Nucleus accumbens (tissue), 56 donors: ENCODE data around the gene KAZN.

ENCODE experiments used
- DNase-seq, 56 donors: peaks; one replicate each; lab custom pipeline; 2025; lab: John Stamatoyannopoulos, UW

The KAZN gene

DNA sequence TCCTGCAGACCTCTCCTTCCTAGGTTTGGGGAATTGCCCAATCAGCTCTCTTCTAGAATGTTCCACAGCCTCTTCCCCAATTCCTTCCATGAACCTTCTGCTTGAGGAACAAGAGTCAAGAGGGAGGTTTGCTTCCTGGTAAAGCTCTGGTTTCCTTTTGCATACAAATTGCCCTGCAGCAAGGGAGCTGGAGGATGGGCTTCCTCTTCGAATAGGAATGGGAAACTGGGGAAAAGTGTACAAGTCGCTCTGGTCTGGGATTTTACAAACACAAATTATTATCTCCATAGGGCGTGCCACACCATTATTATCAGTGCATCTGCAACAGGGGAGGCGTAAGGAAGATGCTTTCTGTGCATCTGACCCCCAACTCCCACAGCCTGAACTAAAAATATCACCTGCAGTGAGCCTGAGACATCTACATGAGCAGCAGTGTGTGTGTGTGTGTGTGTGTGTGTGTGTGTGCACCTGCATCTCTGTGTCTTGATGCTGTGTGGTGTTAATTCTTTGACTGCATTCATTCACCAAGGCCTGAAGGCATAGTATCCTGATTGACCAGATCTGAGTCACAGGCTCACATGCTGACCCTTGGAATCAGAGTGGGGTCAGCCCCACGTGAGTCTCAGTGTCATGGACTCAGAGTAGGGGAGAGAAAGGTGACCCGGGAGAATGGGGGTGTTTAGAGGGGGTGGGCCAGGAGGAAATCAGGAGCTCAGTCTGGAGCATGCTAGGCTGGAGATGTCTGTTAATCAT is 272.9 kb downstream of the KAZN start:
- DNase-seq, result peak in 1 of 56 donors; percentile 5

DNA sequence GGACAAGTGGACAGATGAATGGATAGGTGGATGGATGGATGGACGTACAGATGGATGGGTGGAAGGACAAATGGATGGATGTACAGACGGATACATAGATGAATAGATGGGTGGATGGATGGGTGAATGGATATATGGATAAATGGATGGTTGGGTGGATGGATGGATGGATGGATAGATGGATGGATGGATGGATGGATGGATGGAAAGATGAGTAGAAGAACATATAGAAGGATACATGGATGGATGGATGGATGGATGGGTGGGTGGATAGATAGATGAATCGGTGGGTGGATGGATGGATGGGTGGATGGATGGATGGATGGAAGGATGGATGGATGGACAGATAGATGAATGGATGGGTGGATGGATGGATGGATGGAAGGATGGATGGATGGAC is 274.3 kb downstream of the KAZN start:
- DNase-seq, result no peak

DNA sequence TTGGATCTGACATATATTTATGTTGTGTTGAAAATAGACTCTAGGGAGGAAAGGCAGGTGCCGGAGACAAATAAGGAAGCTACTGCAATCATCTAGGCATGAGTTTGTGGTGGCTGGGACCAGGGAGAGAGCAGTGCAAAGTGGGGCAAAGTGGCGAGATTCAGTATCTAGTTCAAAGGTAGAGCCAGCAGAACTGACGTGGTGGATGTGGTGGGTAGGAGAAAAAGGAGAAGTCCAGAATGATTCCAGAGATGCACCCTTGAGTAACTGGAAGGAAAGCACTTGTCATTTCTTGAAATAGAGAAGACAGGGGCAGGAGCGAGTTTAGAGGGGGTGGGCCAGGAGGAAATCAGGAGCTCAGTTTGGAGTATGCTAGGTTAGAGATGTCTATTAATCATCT is 275.2 kb downstream of the KAZN start:
- no peak for DNase-seq

DNA sequence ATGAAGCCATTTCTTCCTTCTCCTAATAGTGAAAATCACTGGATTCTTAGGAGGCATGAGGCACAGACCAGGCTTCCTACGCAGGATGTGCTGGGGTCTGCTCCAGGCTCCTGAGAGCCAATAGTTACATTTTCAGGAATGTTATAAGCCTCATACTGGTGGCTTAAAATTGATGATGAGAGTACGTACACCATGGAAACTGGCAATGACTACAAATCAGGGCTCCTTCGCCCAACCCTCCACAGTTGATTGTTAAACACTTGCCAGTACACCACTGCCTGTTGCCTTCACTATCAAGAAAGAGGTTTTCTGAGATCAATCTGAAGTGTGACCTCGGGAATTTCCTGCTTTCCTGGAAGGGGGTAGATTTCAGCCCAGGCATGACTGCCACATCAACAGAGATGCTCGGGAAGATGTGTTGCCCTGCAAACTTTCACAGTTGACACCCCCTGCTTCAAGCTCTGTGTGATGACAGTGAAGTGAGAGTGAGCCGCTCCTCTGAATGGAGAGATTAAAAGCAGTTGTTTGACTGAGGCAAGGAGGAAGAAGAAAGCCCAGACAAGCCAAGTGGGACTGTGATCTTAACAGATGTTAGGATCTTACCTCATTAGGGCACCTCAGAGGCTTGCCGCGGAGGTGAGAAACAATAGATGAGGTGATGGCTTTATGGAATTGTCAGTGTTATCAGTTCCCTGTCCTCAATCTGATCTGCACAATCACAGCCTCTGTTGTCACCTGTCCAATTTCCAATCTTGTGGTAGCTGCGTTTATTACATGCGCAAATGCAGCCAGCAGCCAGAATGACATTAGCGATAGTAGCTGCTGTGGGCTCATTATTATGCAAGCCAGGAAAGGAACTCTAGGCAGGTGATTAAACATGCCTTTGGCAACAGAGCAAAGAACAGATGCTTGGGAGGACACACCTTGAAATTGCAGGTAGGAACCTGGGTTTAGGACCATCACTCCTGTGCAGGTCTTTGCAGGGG is 277.3 kb downstream of the KAZN start:
- DNase-seq, result no peak

DNA sequence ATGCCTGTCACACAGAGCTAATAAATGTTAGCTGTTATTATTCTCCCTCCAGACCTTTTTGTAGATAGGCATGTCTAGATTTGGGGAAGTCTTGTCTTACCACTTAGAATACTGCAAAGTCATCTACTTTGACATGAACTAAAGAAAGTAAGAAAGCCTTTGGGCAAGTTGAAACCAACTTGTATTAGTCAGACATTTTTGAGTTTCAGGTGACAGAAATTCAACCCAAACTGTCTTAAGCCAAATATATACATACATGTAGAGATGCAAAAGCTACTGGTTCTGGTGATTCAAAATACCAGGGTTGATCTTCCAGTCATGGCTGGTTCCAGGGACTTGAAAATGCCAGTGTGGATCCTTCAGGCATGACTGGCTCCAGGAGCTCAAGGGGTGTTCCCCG is 278.3 kb downstream of the KAZN start:
- DNase-seq, result no peak

DNA sequence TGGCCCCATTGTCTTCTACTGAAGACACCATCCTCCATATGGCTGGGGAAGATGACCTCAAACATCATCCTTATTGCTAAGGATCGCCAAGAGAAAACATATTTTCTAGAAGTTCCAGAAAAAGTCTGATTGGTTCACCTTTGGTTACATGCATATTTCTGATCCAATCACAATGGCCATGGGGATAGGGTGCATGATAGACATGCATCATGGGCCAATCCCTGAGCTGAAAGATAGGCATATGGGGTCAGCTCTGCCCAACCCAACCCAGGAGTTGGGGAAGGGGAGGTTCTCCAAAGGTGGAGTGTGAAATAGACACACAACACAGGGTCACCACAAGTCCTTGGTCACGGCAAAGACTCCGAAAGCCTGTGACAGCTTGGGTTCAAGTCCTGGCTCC is 278.7 kb downstream of the KAZN start:
- DNase-seq, result no peak

DNA sequence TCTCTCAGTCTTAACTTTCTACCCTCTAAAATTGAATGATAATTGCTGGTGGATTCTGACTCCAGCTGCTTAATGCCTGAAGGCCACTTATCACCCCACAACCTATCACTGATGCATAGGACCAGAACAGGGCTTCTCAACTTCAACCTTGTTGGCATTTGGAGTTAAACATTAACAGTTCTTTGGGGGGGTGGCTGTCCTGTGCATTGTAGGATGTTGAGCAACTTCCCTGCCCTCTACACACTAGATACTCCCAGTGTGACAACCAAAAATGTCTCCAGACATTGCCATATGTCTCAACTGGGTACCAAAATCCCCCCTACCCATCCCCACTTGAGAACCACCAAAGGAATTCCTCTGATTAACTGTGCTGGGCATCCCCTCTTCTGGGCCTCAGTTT is 279.6 kb downstream of the KAZN start:
- no peak for DNase-seq

DNA sequence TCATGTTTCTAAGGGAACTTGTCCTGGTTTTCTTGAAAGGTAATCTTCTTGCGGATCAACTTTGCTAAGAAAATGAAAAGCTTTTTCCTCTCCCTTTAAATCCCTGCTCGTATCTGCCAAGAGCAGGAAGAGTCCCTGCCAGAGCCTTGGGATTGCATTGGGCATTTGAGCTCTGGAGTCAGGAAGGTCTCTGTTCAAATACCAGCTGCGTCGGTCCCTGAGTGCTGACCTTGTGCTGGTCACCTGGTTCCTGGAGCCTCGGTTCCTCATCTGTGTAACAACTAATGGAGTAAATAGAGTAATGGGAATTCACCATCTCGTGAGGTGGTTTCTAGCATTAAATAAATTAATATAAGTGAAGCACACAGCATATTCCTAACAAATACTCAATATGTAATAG is 280.5 kb downstream of the KAZN start:
- no peak for DNase-seq

DNA sequence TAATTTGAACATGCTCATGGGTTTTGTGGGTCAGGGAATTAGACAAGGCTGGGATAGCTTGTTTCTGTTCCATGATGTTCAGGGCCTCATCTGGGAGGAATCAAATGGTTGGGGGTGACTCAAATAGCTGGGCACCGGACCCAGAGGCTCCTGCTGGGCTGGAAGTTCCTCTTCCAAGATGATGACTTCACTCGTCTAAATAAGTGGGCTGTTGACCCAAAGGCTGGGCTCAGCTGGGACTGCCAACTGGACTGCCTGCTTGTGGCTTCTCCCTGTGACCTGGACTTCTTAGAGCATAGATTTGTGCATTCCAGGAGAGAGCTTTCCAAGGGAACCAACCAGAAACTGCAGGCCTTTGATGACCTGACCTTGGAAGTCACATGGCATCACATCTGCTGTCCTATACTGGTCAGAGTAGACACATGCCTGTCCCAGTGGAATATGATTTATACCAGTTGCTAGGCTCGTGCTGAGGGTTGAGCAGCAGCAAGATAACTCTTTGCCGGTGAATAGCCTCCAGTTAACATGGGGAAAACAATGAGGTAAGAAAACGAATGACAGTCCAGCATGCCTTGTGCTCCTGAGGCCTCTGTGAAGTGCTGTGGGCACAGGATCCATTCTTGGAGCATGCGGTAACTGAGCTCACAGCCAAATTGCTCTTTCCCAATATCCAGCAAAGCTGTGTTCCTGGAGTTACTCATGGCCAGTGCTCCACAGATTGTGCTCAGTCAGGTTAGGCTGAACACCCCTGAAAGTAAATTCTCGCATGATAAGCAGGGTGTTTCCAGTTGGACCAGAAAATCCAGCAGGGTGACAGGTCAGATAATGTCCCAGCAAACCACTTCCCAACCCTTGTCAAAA is 282.2 kb downstream of the KAZN start:
- peak in 1 of 56 donors; percentile 3 for DNase-seq

DNA sequence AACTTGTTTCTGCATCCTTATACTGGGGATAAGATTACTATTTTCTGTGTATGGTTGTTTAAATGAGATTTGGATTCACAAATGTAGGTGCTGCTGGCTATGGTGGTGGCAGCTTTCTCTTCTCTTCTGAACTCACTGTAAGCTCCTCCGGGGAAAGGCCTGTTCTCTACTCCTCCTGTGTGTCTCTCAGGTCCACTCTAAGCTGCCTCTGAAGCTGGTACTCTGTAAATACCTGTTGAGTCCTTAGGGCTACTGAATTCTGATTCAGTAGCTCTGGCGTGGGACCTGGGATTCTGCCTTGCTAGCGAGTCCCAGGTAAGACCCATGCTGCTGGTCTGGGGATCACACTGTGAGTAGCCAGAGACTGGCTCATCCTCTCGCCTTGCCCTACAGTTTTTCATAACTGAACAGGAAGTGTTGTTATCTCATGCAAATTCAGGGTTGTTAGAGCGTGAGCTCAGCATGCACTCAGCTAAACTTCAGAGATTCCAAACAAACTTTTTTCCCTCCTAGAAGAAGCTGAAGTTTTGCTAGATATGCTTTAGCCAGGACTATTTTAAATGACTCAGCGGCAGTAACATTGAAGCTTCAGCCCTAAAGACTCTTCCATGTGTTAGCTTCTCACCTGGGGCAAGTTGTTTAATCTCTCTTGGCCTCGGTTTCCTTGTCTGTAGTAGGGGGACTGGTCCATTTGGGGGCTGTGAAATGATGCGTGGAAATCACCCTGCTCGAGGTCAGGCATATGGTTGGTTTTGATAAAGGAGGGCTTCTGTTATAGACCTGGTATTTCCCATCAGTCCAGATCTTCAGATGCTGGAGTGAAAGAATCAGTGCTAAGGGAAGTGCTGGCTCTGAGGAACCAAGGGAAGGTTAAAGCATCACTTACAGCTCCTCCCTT is 283.5 kb downstream of the KAZN start:
- no peak for DNase-seq

DNA sequence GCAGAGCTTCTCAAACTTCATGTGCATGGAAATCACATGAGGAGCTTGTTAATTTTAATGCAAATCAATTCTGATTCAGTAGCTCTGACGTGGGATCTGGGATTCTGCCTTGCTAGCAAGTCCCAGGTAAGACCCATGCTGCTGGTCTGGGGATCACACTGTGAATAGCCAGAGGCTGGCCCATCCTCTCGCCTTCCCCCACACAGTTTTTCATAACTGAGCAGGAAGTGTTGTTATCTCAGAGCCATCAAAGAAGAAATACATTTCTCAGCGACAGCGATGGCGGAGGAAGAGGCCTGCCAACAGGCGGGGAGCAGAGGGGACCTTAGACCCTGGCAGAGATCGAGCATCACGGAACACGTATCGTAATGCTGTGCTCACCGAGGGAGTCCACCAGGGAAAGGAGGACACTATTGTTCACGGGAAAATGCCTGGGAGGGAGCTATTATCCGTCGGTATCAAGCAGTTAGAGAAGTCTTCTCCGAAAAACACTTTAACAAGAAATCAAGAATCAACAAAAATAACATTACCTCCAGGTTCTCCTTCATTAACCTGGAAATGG is 286.2 kb downstream of the KAZN start:
- DNase-seq, result no peak

DNA sequence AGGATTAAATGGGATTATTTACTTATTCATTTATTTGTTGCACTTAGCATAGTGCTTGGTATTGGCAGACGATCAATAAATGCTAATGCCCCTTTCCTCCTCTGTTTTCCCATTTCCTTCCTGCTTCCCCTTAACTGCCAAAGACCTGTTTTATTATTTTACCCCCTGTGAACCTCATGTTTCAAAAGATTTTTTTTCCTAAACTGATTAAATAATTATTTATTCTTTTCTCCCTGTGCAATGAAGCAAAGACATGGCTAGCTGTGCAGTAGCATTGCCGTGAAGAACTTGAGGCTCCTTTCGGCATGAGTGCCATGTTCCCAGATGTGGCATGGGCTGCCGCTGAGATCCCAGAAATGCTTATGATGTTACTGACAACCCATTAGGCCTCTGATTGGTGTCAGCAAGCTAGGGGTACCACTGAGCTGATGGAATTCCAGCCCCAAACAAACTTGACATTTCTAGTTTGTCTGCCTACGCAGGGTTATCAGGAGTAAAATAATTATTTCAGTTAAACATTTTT is 288.6 kb downstream of the KAZN start:
- DNase-seq, result no peak

DNA sequence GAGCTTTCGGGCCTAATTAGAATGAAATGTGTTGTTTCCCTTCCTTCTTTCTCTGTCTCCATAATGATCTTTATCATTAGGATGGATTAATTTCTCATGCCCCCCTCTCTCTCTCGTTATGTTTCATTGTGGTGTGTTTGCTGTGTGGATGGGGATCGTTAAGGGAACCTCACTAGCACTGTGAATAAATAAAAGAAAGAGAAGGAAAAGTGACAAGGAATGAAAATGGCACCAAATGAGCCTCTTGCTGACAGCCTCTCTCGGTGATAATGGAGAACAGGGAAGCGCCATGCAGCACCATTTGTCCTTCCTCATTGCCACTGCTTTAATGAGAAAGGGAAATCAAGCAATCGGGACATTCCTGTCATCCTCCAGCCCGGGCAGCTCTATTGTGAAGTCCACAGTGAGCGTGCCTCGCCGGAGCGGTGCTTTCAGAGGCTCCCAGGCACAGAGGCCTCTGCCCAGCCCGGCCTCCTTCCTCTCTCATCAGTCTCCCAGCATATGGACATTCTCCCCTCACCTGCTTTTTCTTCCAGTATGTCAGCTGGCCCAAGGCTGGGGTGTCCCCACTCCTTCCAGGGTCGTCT is 289.4 kb downstream of the KAZN start:
- DNase-seq, result no peak

DNA sequence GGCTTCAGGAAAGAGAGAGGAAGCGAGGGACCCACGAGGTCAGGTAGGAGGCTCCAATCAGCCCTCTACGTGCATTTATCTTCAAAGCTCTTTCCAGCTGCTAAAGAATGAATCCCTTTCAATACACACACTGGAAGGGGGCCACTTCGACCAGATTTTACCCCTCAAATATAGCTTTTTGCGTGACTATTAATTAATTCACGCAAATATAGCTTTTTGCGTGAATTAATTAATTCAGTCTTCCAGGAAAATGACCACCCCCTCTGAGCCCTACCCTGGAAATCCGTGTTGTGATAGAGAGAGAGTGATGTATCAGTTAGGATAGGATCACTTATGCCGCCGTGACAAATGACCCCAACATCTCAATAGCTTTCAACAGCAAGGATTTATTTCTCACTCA is 289.9 kb downstream of the KAZN start:
- DNase-seq, result no peak

DNA sequence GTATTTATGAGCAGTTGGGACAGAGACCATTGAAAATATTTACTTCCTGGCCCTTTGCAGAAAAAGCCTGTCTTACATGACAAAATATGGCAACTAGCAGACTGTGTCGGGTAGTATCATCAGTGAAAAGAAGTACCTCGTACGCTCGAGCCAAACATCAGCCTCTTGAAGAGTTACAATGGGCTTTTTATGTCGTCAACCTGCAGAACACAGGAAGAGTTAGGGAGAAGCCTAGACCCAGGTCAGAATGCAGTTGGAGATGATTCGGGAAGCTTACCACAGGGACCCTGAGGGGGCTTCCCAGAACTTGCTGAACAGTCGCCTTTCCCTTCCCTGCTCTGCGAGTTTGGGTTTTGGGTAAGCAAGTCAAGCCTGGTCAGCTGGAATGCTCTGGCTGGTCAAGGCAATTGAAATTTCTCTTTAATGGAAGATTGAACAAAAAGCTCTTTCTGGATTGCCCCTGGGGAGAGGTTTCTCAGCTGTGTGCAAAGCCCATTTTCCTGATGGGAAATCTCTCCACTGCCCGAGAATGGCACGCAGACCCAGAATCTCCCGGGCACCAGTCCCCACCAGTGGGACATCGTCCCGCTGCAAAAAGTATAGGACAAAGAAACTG is 291.4 kb downstream of the KAZN start:
- no peak for DNase-seq

DNA sequence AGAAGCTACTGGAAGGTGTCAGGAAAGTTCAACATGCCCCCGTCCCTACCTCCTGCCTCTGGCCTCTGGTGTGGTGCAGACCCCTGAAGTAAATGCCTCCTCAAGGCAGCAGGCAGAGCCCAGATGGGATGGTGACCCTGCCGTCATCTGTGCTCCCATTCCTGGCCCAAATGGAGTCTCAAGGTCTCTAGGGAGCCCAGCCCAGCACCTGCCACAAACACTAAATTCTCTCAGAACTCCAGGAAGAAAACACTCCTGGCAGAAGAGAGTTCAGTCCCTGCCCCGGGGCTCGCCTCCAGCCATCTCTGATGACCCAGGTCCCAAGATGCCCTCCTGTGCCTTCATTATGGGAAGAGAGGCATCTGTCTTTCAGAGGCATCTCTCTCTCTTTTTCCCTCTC is 293.5 kb downstream of the KAZN start:
- no peak for DNase-seq

DNA sequence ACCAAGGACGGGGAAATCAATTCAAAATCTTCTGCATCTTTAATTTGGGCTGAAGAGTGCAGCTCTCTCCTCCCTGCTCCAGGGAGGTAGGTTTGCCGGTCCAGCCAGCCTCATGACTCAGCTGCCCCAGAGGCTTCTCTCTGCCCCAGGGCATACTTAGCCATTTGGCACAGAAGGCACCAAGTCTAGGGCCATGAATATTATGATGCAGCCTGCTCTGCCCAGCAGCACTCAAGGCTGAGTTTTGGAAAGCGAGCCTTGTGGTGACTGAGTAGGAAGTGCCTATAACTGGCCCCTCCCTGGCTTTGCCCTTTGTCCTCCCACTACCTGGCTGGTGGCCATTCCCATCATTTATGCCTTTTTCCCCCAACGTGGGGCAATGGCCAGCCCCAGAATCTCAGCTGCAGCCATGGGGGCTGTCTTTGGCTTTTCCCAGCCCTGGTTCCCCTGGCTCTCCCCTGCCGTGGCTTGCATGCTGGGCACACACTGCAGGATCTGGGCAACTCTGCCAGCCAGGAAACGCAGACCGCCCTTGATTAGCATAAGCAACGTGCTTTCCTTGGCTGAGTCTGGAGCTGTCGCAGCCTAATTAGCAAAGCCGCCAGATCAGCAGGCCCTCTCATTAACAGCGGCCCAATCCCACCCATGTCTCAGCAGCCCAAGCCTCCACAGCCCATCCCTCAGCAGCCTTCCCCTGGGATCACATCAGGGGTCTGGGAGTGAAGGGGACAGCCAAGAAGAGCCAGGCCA is 296.5 kb downstream of the KAZN start:
- peak in 42 of 56 donors; percentile 2 to 70 (median 34) for DNase-seq

DNA sequence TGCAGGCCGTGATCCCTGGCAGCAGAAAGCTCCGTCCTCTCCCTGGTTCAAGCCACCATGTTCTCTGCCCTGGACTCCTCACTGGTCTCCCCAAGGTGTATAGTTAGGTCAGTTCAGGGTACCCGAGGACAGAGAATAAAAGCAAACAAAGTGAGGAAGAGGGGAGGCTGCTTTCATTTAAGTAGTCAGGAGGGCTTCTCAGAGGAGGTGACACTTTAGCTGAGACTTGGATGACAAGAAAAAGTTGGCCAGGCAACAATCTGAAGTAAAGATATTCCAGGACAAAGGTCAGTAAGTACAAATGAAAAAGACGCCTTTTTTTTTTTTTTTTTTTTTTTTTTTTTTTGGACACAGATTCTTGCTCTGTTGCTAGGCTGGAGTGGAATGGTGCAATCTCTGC is 297.2 kb downstream of the KAZN start:
- DNase-seq, result no peak
